ENCODE results near the gene INSYN2A. TPM values are rescaled to one million over a fixed set of nuclear protein-coding genes. Genes with fewer than 3 reads are reported as not detected.

The INSYN2A gene
- total and polyA plus RNA-seq, 9 of the 15 experiments (the other 6 are each of a cell fraction or from before 2014, with no cell fraction given) = not detected

DNA sequence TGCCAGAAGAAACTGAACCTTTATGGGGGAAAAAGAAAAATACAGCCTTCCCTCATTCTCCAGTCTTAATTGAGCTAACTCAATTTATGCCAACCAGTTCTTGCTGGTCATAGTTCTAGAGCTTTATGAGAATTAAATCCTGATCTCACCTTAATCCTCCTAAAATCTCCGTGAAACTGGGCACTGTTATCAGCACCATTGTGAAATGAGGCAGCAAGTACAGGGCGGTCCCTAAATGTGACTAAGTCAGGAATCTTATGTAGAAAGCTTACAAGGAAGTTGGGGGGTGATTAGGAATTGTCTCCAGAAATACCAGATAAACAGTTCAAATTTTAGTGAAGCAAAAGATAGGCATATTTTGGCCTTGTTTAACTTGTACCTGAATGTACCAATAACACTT is 10.7 kb upstream of the INSYN2A start:
- H3K27me3 ChIP-seq (ENCODE audit: control insufficient read depth in 2 of 2, insufficient read depth in 2 of 2, low read length in 2 of 2) = no peaks in the 10 kb centered on the region
- intact Hi-C loops (cut with micrococcal nuclease) = no loop called here
- no peaks in the 10 kb centered on the region for H3K9me1 ChIP-seq (ENCODE audit: control insufficient read depth, insufficient read depth, low read length)
- H3K36me3 ChIP-seq (ENCODE audit: control insufficient read depth, insufficient read depth, low read length) = no peaks in the 10 kb centered on the region
- no peaks in the 10 kb centered on the region for H3K9me3 ChIP-seq (replicated peaks; ENCODE audit: control insufficient read depth, insufficient read depth, low read depth, low read length)
- H3K79me2 ChIP-seq (ENCODE audit: control insufficient read depth, insufficient read depth, low read length) = no peaks in the 10 kb centered on the region
- ATAC-seq (no peak), DNase-seq (ENCODE audit: extremely low read depth in 1 of 4, low spot score in 3 of 4) (no peak), FAIRE-seq (no peak)
- H3K9ac ChIP-seq (ENCODE audit: insufficient read depth in 1 of 2, low read depth in 2 of 2, low read length in 2 of 2) = no peak overlapping the region
- no peak overlapping the region for H3K27ac ChIP-seq (ENCODE audit: extremely low read depth, low read depth, low read length)
- no peak overlapping the region for H2AFZ ChIP-seq (ENCODE audit: low read depth, low read length)
- 0% methylated on average over 2 of the region's 2 CpGs for WGBS (ENCODE audit: insufficient coverage, low coverage, missing lambda C conversion rate)
- in situ Hi-C loops (cut with MboI) = no loop called here
- CTCF ChIA-PET (ENCODE audit: low intra/inter-chr PET ratio) = no interaction called here
- POLR2A ChIA-PET = no interaction called here
- H3K4me1 ChIP-seq (replicated peaks in 1 of 2; ENCODE audit: control insufficient read depth in 2 of 2, insufficient read depth in 2 of 2, low read length in 2 of 2) = no peaks in the 10 kb centered on the region
- no peaks in the 10 kb centered on the region for H4K20me1 ChIP-seq (replicated peaks; ENCODE audit: control insufficient read depth, insufficient read depth, low read length)
- BruUV-seq (replicated peaks) = no TSS peak
- H3K4me2 ChIP-seq (ENCODE audit: insufficient read depth, low read length) = no peak overlapping the region
- no peak overlapping the region for H3K4me3 ChIP-seq
- TF ChIP-seq, protein P1, sequence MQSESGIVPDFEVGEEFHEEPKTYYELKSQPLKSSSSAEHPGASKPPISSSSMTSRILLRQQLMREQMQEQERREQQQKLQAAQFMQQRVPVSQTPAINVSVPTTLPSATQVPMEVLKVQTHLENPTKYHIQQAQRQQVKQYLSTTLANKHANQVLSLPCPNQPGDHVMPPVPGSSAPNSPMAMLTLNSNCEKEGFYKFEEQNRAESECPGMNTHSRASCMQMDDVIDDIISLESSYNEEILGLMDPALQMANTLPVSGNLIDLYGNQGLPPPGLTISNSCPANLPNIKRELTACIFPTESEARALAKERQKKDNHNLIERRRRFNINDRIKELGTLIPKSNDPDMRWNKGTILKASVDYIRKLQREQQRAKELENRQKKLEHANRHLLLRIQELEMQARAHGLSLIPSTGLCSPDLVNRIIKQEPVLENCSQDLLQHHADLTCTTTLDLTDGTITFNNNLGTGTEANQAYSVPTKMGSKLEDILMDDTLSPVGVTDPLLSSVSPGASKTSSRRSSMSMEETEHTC (IDR thresholded peaks at IDR 0.05) = no peak
- TF ChIP-seq, protein P2, sequence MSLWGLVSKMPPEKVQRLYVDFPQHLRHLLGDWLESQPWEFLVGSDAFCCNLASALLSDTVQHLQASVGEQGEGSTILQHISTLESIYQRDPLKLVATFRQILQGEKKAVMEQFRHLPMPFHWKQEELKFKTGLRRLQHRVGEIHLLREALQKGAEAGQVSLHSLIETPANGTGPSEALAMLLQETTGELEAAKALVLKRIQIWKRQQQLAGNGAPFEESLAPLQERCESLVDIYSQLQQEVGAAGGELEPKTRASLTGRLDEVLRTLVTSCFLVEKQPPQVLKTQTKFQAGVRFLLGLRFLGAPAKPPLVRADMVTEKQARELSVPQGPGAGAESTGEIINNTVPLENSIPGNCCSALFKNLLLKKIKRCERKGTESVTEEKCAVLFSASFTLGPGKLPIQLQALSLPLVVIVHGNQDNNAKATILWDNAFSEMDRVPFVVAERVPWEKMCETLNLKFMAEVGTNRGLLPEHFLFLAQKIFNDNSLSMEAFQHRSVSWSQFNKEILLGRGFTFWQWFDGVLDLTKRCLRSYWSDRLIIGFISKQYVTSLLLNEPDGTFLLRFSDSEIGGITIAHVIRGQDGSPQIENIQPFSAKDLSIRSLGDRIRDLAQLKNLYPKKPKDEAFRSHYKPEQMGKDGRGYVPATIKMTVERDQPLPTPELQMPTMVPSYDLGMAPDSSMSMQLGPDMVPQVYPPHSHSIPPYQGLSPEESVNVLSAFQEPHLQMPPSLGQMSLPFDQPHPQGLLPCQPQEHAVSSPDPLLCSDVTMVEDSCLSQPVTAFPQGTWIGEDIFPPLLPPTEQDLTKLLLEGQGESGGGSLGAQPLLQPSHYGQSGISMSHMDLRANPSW (CRISPR knock-in tag; IDR thresholded peaks at IDR 0.05) = no peak
- TF ChIP-seq SRSF9 (IDR thresholded peaks at IDR 0.05; ENCODE audit: borderline replicate concordance, low read depth, low read length) = no peak
- no peak for TF ChIP-seq MTF1 (CRISPR knock-in tag; IDR thresholded peaks at IDR 0.05; ENCODE audit: borderline replicate concordance)
- no peak for TF ChIP-seq MECOM (CRISPR knock-in tag; IDR thresholded peaks at IDR 0.05)
- no peak for TF ChIP-seq HNRNPH1 (optimal IDR thresholded peaks at IDR 0.05; ENCODE audit: low read depth, low read length)
- TF ChIP-seq, protein P3, sequence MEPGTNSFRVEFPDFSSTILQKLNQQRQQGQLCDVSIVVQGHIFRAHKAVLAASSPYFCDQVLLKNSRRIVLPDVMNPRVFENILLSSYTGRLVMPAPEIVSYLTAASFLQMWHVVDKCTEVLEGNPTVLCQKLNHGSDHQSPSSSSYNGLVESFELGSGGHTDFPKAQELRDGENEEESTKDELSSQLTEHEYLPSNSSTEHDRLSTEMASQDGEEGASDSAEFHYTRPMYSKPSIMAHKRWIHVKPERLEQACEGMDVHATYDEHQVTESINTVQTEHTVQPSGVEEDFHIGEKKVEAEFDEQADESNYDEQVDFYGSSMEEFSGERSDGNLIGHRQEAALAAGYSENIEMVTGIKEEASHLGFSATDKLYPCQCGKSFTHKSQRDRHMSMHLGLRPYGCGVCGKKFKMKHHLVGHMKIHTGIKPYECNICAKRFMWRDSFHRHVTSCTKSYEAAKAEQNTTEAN (CRISPR knock-in tag; IDR thresholded peaks at IDR 0.05) = no peak
- no peak for TF ChIP-seq HDAC3 (IDR thresholded peaks at IDR 0.05; ENCODE audit: borderline replicate concordance, partially characterized antibody)
- TF ChIP-seq, protein P4, sequence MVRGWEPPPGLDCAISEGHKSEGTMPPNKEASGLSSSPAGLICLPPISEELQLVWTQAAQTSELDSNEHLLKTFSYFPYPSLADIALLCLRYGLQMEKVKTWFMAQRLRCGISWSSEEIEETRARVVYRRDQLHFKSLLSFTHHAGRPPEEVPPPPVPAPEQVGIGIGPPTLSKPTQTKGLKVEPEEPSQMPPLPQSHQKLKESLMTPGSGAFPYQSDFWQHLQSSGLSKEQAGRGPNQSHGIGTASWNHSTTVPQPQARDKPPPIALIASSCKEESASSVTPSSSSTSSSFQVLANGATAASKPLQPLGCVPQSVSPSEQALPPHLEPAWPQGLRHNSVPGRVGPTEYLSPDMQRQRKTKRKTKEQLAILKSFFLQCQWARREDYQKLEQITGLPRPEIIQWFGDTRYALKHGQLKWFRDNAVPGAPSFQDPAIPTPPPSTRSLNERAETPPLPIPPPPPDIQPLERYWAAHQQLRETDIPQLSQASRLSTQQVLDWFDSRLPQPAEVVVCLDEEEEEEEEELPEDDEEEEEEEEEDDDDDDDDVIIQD (CRISPR knock-in tag; IDR thresholded peaks at IDR 0.05) = no peak
- no peak for TF ChIP-seq JUN (IDR thresholded peaks at IDR 0.05; ENCODE audit: borderline replicate concordance, low read depth, low read length)
- TF ChIP-seq JUN (CRISPR knock-in tag; IDR thresholded peaks at IDR 0.05; ENCODE audit: borderline replicate concordance) = no peak
- TF ChIP-seq, protein P5, sequence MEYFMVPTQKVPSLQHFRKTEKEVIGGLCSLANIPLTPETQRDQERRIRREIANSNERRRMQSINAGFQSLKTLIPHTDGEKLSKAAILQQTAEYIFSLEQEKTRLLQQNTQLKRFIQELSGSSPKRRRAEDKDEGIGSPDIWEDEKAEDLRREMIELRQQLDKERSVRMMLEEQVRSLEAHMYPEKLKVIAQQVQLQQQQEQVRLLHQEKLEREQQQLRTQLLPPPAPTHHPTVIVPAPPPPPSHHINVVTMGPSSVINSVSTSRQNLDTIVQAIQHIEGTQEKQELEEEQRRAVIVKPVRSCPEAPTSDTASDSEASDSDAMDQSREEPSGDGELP (CRISPR knock-in tag; IDR thresholded peaks at IDR 0.05; ENCODE audit: borderline replicate concordance) = no peak
- TF ChIP-seq HMG20B (CRISPR knock-in tag; IDR thresholded peaks at IDR 0.05) = no peak
- TF ChIP-seq HNRNPL (IDR thresholded peaks at IDR 0.05; ENCODE audit: low read depth, low read length) = no peak
- no peak for TF ChIP-seq NBN (IDR thresholded peaks at IDR 0.05; ENCODE audit: low read depth)
